OCI-LY1 (cell line): ENCODE data around the gene DYNC1LI2.

ENCODE experiments used
- H2AFZ ChIP-seq: fragments of 200-600 bp; sonication (generic), shearing (Covaris generic); 2 replicates; pipeline ENCODE4 v1.6.0; 2014; ENCODE audit warnings: antibody characterized with exemption, mild to moderate bottlenecking, low read length
- H3F3A ChIP-seq: fragments of 200-600 bp; sonication (generic), shearing (Covaris generic); 2 replicates; pipeline ENCODE4 v1.6.0; 2014; ENCODE audit warnings: mild to moderate bottlenecking, antibody characterized with exemption, low read length, moderate library complexity; ENCODE audit not compliant: insufficient read depth
- H3K27ac ChIP-seq: fragments of 200-600 bp; sonication (generic); 2 replicates; pipeline ENCODE4 v1.5.1; 2014; ENCODE audit warnings: low read length, mixed run types, mild to moderate bottlenecking, low read depth; ENCODE audit not compliant: poor library complexity, severe bottlenecking
- H3K27me3 ChIP-seq: fragments of 200-600 bp; sonication (generic); 2 replicates; pipeline ENCODE4 v1.6.0; 2014; ENCODE audit warnings: antibody characterized with exemption, mild to moderate bottlenecking, low read length, moderate library complexity; ENCODE audit not compliant: insufficient read depth
- H3K36me3 ChIP-seq: fragments of 200-600 bp; sonication (generic); 2 replicates; pipeline ENCODE4 v1.6.1; 2014; ENCODE audit warnings: mild to moderate bottlenecking, antibody characterized with exemption, low read length, moderate library complexity, mixed read lengths; ENCODE audit not compliant: insufficient read depth
- H3K4me1 ChIP-seq: fragments of 200-600 bp; sonication (generic); 2 replicates; pipeline ENCODE4 v1.5.1; 2014; ENCODE audit warnings: mild to moderate bottlenecking, low read length, moderate library complexity; ENCODE audit not compliant: insufficient read depth, severe bottlenecking
- H3K4me2 ChIP-seq: fragments of 200-600 bp; sonication (generic), shearing (Covaris generic); 2 replicates; pipeline ENCODE4 v1.6.1; 2014; ENCODE audit warnings: low read length
- H3K4me3 ChIP-seq: fragments of 200-600 bp; sonication (generic); 2 replicates; pipeline ENCODE4 v1.5.1; 2014; ENCODE audit warnings: low read length, low read depth, mild to moderate bottlenecking, mixed read lengths; ENCODE audit not compliant: poor library complexity, severe bottlenecking
- H3K79me2 ChIP-seq: fragments of 200-600 bp; shearing (Covaris generic); 2 replicates; pipeline ENCODE4 v1.6.1; 2016; ENCODE audit warnings: mixed run types, low read length, mixed read lengths; ENCODE audit not compliant: insufficient read depth
- H3K9ac ChIP-seq: fragments of 200-600 bp; sonication (generic), shearing (Covaris generic); 2 replicates; pipeline ENCODE4 v1.6.1; 2014; ENCODE audit warnings: mild to moderate bottlenecking, low read length, mixed read lengths
- H3K9me2 ChIP-seq: fragments of 200-600 bp; sonication (generic), shearing (Covaris generic); 2 replicates; pipeline ENCODE4 v1.6.1; 2014; ENCODE audit warnings: low read depth, mild to moderate bottlenecking, low read length, mixed read lengths
- H3K9me3 ChIP-seq: fragments of 200-600 bp; shearing (Covaris generic); 2 replicates; pipeline ENCODE4 v1.6.1; 2014; ENCODE audit warnings: low read length, mixed read lengths
- H4K20me1 ChIP-seq: fragments of 200-600 bp; sonication (generic), shearing (Covaris generic); 2 replicates; pipeline ENCODE4 v1.6.0; 2016; ENCODE audit warnings: mild to moderate bottlenecking, low read length; ENCODE audit not compliant: insufficient read depth
- EZH2 ChIP-seq: fragments of 200-600 bp; sonication (generic), shearing (Covaris generic); IDR thresholded peaks from 2 replicates; pipeline ENCODE4 v1.8.0; 2017; ENCODE audit warnings: borderline replicate concordance, mixed run types, mild to moderate bottlenecking, antibody characterized with exemption, low read length, moderate library complexity, mixed read lengths
- TF ChIP-seq, protein P1 (sequence below): fragments of 200-600 bp; sonication (generic), shearing (Covaris generic); IDR thresholded peaks from 2 replicates; pipeline ENCODE4 v1.5.1; 2017; ENCODE audit warnings: mild to moderate bottlenecking, antibody characterized with exemption, low read length, moderate library complexity, mixed read lengths

The DYNC1LI2 gene

DNA sequence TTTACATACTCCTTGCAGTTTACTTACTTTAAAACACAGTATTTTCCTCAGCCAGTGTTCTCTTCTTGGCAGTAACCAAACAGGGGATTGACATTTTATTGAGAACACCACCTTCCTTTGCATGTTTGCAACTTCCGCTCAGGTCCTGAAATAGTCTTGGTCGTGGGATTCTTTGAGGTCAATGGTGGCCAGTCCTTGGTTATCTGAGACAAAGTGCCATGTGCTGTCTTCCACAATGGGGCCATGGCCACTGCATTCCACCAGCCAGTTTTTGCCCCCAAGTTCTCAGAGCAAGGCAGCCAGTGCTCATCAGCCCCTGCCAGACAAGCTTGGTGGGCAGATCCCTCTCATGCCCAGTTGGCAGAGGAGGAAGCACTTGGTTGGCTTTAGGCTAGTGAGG, 77.7 kb downstream of the DYNC1LI2 start:
- Histone ChIP-seq H3K27me3 (peaks cover 4% of the 10 kb centered on the region; the same call in 1 of the 2 replicates), H4K20me1 (no peaks in the 10 kb centered on the region), H2AFZ (no peak overlapping the region), H3K4me3 (no peak overlapping the region), H3K9me3 (no peaks in the 10 kb centered on the region), H3K9ac (no peak overlapping the region), H3K4me2 (no peak overlapping the region), H3F3A (no peaks in the 10 kb centered on the region), H3K27ac (no peak overlapping the region), H3K79me2 (no peaks in the 10 kb centered on the region), H3K9me2 (no peaks in the 10 kb centered on the region), H3K36me3 (no peaks in the 10 kb centered on the region), H3K4me1 (no peaks in the 10 kb centered on the region)
- TF ChIP-seq, protein P1, sequence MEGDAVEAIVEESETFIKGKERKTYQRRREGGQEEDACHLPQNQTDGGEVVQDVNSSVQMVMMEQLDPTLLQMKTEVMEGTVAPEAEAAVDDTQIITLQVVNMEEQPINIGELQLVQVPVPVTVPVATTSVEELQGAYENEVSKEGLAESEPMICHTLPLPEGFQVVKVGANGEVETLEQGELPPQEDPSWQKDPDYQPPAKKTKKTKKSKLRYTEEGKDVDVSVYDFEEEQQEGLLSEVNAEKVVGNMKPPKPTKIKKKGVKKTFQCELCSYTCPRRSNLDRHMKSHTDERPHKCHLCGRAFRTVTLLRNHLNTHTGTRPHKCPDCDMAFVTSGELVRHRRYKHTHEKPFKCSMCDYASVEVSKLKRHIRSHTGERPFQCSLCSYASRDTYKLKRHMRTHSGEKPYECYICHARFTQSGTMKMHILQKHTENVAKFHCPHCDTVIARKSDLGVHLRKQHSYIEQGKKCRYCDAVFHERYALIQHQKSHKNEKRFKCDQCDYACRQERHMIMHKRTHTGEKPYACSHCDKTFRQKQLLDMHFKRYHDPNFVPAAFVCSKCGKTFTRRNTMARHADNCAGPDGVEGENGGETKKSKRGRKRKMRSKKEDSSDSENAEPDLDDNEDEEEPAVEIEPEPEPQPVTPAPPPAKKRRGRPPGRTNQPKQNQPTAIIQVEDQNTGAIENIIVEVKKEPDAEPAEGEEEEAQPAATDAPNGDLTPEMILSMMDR, result no peak
- TF ChIP-seq EZH2, result no peak
